ENCODE results near the gene INSRR.
A peak's percentile ranks its signal among the peaks of the same experiment; 100 is the strongest.

The INSRR gene

DNA sequence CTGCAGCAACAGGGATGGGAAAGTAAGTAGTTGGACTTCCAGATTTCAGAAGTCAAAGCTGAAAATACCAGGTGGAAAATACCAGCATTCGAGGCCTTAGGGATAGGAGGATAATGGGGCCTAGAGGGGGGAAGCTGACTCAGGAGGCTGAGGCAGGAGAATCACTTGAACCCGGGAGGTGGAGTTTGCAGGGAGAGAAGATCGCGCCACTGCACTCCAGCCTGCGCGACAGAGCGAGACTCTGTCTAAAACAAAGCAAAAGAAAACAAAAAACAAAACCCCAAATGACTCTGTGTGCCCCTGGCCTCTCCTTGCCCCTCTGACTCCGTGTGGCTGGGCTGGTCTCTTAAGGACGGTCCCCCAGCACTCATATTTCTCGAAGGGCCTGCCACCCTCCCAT lies 45.6 kb downstream of the INSRR start:
- Histone ChIP-seq H3K79me2 (ENCODE audit: control insufficient read depth, insufficient read depth, low read length, poor library complexity) (no peaks in the 10 kb centered on the region), H2BK5ac (ENCODE audit: low read depth, low read length, poor library complexity) (no peak overlapping the region), H3K27ac (ENCODE audit: low read depth, low read length) (no peak overlapping the region), H3K4me2 (ENCODE audit: low read length) (peak overlapping the region; percentile 65), H3K9ac (ENCODE audit: low read length) (no peak overlapping the region), H2AFZ (ENCODE audit: insufficient read depth, low read length, poor library complexity) (no peak overlapping the region), H3K36me3 (ENCODE audit: control insufficient read depth in 1 of 2, insufficient read depth in 2 of 2, low read length in 2 of 2) (no peaks in the 10 kb centered on the region), H2BK120ac (ENCODE audit: insufficient read depth, low read length, poor library complexity) (no peak overlapping the region), H4K12ac (ENCODE audit: low read depth, low read length) (no peak overlapping the region), H3K4me3 (ENCODE audit: low read depth, low read length) (no peak overlapping the region), H3K4ac (ENCODE audit: low read depth, low read length) (no peak overlapping the region), H2BK12ac (ENCODE audit: low read length) (no peak overlapping the region), H3K9me3 (ENCODE audit: insufficient read depth, low read depth, low read length) (peaks cover 4% of the 10 kb centered on the region), H2AK5ac (ENCODE audit: low read length) (no peak overlapping the region), H3K79me1 (ENCODE audit: low read length) (no peaks in the 10 kb centered on the region), H4K91ac (ENCODE audit: low read depth, low read length) (no peak overlapping the region), H4K8ac (ENCODE audit: low read depth, low read length) (no peak overlapping the region), H3K23ac (ENCODE audit: low read length) (no peak overlapping the region), H3K14ac (ENCODE audit: low read length) (no peak overlapping the region), H3K4me1 (ENCODE audit: control insufficient read depth in 1 of 2, insufficient read depth in 2 of 2, low read length in 2 of 2) (peaks cover 9 to 11% of the 10 kb centered on the region in 2 experiments), H3K27me3 (ENCODE audit: insufficient read depth, low read length) (peaks cover 2% of the 10 kb centered on the region), H3K18ac (ENCODE audit: low read length) (no peak overlapping the region)
- WGBS (ENCODE audit: extremely low coverage, insufficient coverage, insufficient read length), result no CpG with 5 or more reads among the region's 10 CpGs
- no peak for DNase-seq

DNA sequence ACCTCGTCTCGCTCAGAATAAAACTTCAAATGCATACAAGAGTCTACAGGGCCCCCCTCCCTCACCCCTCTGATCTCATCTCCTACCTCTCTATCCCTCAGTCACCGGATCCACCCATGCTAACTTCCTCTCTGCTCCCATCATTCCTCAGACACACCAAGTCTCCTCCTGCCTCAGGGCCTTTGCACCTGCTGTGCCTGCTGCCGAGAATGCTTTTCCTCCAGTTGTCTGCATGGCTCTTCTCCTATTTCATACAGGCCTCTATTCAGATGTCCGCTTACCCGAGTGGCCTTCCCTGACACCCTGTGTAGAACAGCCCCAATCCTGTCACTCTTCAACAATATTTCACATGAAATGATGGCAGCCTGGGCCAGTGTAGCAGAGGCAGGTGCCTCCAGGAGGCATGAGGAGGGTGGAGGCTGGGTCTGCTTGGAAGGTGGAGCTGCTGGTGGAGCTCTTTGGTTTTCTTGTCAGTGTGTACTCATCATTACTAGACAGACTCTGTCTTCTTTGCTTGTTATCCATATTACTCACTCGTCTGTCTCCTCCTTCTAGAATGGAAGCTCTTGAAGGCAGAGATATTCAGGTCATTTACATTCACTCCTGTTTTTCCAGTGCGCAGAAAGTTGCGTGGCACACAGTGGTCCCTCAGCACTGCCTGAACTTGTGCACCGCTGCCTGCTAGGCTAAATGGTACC lies 46.5 kb downstream of the INSRR start:
- no peak overlapping the region for H2BK120ac ChIP-seq (ENCODE audit: insufficient read depth, low read length, poor library complexity)
- H3K9ac ChIP-seq (ENCODE audit: low read length), result no peak overlapping the region
- H4K91ac ChIP-seq (ENCODE audit: low read depth, low read length), result no peak overlapping the region
- H3K27me3 ChIP-seq (ENCODE audit: insufficient read depth, low read length), result peaks cover 2% of the 10 kb centered on the region
- no peak overlapping the region for H2AK5ac ChIP-seq (ENCODE audit: low read length)
- H3K79me1 ChIP-seq (ENCODE audit: low read length), result no peaks in the 10 kb centered on the region
- H3K79me2 ChIP-seq (ENCODE audit: control insufficient read depth, insufficient read depth, low read length, poor library complexity), result no peaks in the 10 kb centered on the region
- H3K9me3 ChIP-seq (ENCODE audit: insufficient read depth, low read depth, low read length), result peaks cover 4% of the 10 kb centered on the region
- no peak for DNase-seq
- H3K4me2 ChIP-seq (ENCODE audit: low read length), result no peak overlapping the region
- H2AFZ ChIP-seq (ENCODE audit: insufficient read depth, low read length, poor library complexity), result no peak overlapping the region
- no peak overlapping the region for H3K18ac ChIP-seq (ENCODE audit: low read length)
- H2BK5ac ChIP-seq (ENCODE audit: low read depth, low read length, poor library complexity), result no peak overlapping the region
- no peak overlapping the region for H3K14ac ChIP-seq (ENCODE audit: low read length)
- H3K23ac ChIP-seq (ENCODE audit: low read length), result no peak overlapping the region
- no peak overlapping the region for H4K12ac ChIP-seq (ENCODE audit: low read depth, low read length)
- H3K4me3 ChIP-seq (ENCODE audit: low read depth, low read length), result no peak overlapping the region
- no CpG with 5 or more reads among the region's 10 CpGs for WGBS (ENCODE audit: extremely low coverage, insufficient coverage, insufficient read length)
- peaks cover 9 to 11% of the 10 kb centered on the region in 2 experiments for H3K4me1 ChIP-seq (ENCODE audit: control insufficient read depth in 1 of 2, insufficient read depth in 2 of 2, low read length in 2 of 2)
- H3K4ac ChIP-seq (ENCODE audit: low read depth, low read length), result no peak overlapping the region
- no peaks in the 10 kb centered on the region for H3K36me3 ChIP-seq (ENCODE audit: control insufficient read depth in 1 of 2, insufficient read depth in 2 of 2, low read length in 2 of 2)
- no peak overlapping the region for H4K8ac ChIP-seq (ENCODE audit: low read depth, low read length)
- H2BK12ac ChIP-seq (ENCODE audit: low read length), result no peak overlapping the region
- no peak overlapping the region for H3K27ac ChIP-seq (ENCODE audit: low read depth, low read length)

DNA sequence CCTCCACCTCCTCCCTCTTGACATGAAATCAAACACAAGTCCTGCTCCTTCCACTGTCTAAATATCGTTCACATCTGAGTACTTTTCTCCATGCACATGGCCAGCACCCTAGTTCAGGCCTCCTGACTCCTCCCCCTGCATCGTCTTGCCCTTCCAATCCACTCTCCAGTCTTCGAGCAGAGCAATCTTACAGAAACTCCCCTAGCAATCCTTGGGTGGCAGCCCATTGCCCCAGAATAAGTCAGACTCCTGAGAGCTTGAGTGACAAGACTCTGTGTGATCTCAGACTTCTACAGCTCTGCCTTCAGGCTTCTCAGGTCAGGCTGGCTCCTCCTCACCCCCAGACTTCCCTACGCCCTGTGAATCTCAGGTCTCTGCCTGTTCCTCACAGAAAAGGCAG lies 47.7 kb downstream of the INSRR start:
- no peak overlapping the region for H3K9ac ChIP-seq (ENCODE audit: low read length)
- H2BK5ac ChIP-seq (ENCODE audit: low read depth, low read length, poor library complexity), result no peak overlapping the region
- no peaks in the 10 kb centered on the region for H3K79me2 ChIP-seq (ENCODE audit: control insufficient read depth, insufficient read depth, low read length, poor library complexity)
- H3K4me1 ChIP-seq (ENCODE audit: control insufficient read depth in 1 of 2, insufficient read depth in 2 of 2, low read length in 2 of 2), result peaks cover 9 to 11% of the 10 kb centered on the region in 2 experiments
- H2BK120ac ChIP-seq (ENCODE audit: insufficient read depth, low read length, poor library complexity), result no peak overlapping the region
- no peak overlapping the region for H3K4me3 ChIP-seq (ENCODE audit: low read depth, low read length)
- peaks cover 2% of the 10 kb centered on the region for H3K27me3 ChIP-seq (ENCODE audit: insufficient read depth, low read length)
- H3K14ac ChIP-seq (ENCODE audit: low read length), result no peak overlapping the region
- H3K9me3 ChIP-seq (ENCODE audit: insufficient read depth, low read depth, low read length), result peaks cover 2% of the 10 kb centered on the region
- H4K8ac ChIP-seq (ENCODE audit: low read depth, low read length), result no peak overlapping the region
- no peak overlapping the region for H4K12ac ChIP-seq (ENCODE audit: low read depth, low read length)
- H3K18ac ChIP-seq (ENCODE audit: low read length), result no peak overlapping the region
- H3K36me3 ChIP-seq (ENCODE audit: control insufficient read depth in 1 of 2, insufficient read depth in 2 of 2, low read length in 2 of 2), result no peaks in the 10 kb centered on the region
- no peak overlapping the region for H2AK5ac ChIP-seq (ENCODE audit: low read length)
- no peak overlapping the region for H3K23ac ChIP-seq (ENCODE audit: low read length)
- no peak overlapping the region for H3K4ac ChIP-seq (ENCODE audit: low read depth, low read length)
- no peak overlapping the region for H2BK12ac ChIP-seq (ENCODE audit: low read length)
- H4K91ac ChIP-seq (ENCODE audit: low read depth, low read length), result no peak overlapping the region
- H3K4me2 ChIP-seq (ENCODE audit: low read length), result no peak overlapping the region
- H3K27ac ChIP-seq (ENCODE audit: low read depth, low read length), result no peak overlapping the region
- no CpG with 5 or more reads among the region's 4 CpGs for whole genome bisulfite sequencing (ENCODE audit: extremely low coverage, insufficient coverage, insufficient read length)
- DNase-seq, result no peak
- H3K79me1 ChIP-seq (ENCODE audit: low read length), result no peaks in the 10 kb centered on the region
- H2AFZ ChIP-seq (ENCODE audit: insufficient read depth, low read length, poor library complexity), result no peak overlapping the region

DNA sequence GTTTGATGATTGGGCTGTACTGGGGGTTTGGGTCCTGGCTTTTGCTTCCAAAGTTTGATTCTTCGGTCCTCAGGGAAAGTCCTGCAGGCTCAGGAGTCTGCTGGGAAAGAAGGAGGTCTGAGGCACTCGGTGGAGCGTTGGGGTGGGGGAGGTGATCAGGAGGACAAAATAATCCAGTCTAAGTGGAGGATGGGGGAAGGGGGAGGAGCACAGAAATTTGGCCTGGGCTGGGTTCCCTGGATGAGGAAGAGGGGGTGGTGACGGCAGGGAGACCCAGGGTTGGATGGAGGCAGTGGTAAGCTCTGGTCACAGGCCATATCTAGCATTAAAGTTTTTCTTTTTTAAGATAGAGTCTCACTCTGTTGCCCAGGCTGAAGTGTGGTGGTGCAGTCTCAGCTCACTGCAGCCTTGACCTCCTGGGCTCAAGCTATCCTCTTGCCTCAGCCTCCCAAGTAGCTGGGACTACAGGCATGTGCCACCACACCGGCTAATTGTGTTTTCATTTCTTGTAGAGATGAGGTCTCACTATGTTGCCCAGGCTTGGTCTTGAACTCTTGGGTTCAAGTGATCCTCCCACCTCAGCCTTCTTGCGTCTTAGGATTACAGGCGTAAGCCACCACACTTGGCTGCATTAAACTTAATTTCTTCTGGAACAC lies 49.1 kb downstream of the INSRR start:
- no peak overlapping the region for H3K18ac ChIP-seq (ENCODE audit: low read length)

More for the DNA sequence above, 49.1 kb downstream of the INSRR start:
- H4K12ac ChIP-seq (ENCODE audit: low read depth, low read length), result no peak overlapping the region
- H2AK5ac ChIP-seq (ENCODE audit: low read length), result no peak overlapping the region
- H2BK120ac ChIP-seq (ENCODE audit: insufficient read depth, low read length, poor library complexity), result no peak overlapping the region
- H3K4me2 ChIP-seq (ENCODE audit: low read length), result no peak overlapping the region
- H2BK5ac ChIP-seq (ENCODE audit: low read depth, low read length, poor library complexity), result no peak overlapping the region
- no peak overlapping the region for H2BK12ac ChIP-seq (ENCODE audit: low read length)
- H3K9me3 ChIP-seq (ENCODE audit: insufficient read depth, low read depth, low read length), result peaks cover 2% of the 10 kb centered on the region
- H3K4ac ChIP-seq (ENCODE audit: low read depth, low read length), result no peak overlapping the region
- peaks cover 9% of the 10 kb centered on the region in 2 experiments for H3K4me1 ChIP-seq (ENCODE audit: control insufficient read depth in 1 of 2, insufficient read depth in 2 of 2, low read length in 2 of 2)
- no peak overlapping the region for H3K23ac ChIP-seq (ENCODE audit: low read length)
- no peaks in the 10 kb centered on the region for H3K36me3 ChIP-seq (ENCODE audit: control insufficient read depth in 1 of 2, insufficient read depth in 2 of 2, low read length in 2 of 2)
- H2AFZ ChIP-seq (ENCODE audit: insufficient read depth, low read length, poor library complexity), result no peak overlapping the region
- H4K91ac ChIP-seq (ENCODE audit: low read depth, low read length), result no peak overlapping the region
- WGBS (ENCODE audit: extremely low coverage, insufficient coverage, insufficient read length), result no CpG with 5 or more reads among the region's 7 CpGs
- no peak overlapping the region for H3K4me3 ChIP-seq (ENCODE audit: low read depth, low read length)
- no peak overlapping the region for H4K8ac ChIP-seq (ENCODE audit: low read depth, low read length)
- H3K27me3 ChIP-seq (ENCODE audit: insufficient read depth, low read length), result peaks cover 2% of the 10 kb centered on the region
- H3K9ac ChIP-seq (ENCODE audit: low read length), result no peak overlapping the region
- H3K14ac ChIP-seq (ENCODE audit: low read length), result no peak overlapping the region
- no peak overlapping the region for H3K27ac ChIP-seq (ENCODE audit: low read depth, low read length)
- H3K79me2 ChIP-seq (ENCODE audit: control insufficient read depth, insufficient read depth, low read length, poor library complexity), result no peaks in the 10 kb centered on the region
- no peak for DNase-seq
- no peaks in the 10 kb centered on the region for H3K79me1 ChIP-seq (ENCODE audit: low read length)

All from trophoblast cell (in vitro differentiated cells and primary cell).